ENCODE results near the gene ATG7. TPM values are rescaled to one million over a fixed set of nuclear protein-coding genes. Genes with fewer than 3 reads are reported as not detected.

The ATG7 gene
- total RNA-seq, 1 experiment from 2014 or later = 36.0 TPM

DNA sequence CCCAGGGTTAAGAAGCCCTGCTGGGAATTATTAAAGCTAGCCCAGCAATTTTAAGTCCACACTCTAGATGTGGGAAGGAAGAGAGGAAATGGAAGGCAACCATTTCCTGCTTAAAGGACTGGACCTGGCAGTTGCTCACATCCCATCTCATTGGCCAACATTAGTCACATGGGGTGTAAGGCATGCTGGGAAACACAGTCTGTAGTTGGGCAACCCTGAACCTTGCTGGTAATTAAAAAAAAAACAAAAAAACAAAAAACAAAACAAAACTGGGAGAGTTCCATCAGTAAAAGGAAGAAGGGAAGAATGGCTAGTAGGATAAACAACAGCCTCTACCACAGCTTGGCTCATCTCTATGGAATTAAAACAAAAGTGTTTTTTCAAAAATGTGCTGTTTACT lies 235.5 kb downstream of the ATG7 start:
- TF ChIP-seq POLR2AphosphoS5 (IDR thresholded peaks at IDR 0.05; ENCODE audit: low read depth, low read length) (no peak), TCF7L2 (IDR thresholded peaks at IDR 0.05; ENCODE audit: low read depth, low read length) (no peak), SIN3A (IDR thresholded peaks at IDR 0.05; ENCODE audit: borderline replicate concordance, insufficient read depth, low read depth, low read length) (no peak)
- TF ChIP-seq, protein P1, sequence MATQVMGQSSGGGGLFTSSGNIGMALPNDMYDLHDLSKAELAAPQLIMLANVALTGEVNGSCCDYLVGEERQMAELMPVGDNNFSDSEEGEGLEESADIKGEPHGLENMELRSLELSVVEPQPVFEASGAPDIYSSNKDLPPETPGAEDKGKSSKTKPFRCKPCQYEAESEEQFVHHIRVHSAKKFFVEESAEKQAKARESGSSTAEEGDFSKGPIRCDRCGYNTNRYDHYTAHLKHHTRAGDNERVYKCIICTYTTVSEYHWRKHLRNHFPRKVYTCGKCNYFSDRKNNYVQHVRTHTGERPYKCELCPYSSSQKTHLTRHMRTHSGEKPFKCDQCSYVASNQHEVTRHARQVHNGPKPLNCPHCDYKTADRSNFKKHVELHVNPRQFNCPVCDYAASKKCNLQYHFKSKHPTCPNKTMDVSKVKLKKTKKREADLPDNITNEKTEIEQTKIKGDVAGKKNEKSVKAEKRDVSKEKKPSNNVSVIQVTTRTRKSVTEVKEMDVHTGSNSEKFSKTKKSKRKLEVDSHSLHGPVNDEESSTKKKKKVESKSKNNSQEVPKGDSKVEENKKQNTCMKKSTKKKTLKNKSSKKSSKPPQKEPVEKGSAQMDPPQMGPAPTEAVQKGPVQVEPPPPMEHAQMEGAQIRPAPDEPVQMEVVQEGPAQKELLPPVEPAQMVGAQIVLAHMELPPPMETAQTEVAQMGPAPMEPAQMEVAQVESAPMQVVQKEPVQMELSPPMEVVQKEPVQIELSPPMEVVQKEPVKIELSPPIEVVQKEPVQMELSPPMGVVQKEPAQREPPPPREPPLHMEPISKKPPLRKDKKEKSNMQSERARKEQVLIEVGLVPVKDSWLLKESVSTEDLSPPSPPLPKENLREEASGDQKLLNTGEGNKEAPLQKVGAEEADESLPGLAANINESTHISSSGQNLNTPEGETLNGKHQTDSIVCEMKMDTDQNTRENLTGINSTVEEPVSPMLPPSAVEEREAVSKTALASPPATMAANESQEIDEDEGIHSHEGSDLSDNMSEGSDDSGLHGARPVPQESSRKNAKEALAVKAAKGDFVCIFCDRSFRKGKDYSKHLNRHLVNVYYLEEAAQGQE (IDR thresholded peaks at IDR 0.05; ENCODE audit: insufficient read depth in 1 of 2, low read depth in 2 of 2, low read length in 1 of 2) = no peak
- TF ChIP-seq, protein P2, sequence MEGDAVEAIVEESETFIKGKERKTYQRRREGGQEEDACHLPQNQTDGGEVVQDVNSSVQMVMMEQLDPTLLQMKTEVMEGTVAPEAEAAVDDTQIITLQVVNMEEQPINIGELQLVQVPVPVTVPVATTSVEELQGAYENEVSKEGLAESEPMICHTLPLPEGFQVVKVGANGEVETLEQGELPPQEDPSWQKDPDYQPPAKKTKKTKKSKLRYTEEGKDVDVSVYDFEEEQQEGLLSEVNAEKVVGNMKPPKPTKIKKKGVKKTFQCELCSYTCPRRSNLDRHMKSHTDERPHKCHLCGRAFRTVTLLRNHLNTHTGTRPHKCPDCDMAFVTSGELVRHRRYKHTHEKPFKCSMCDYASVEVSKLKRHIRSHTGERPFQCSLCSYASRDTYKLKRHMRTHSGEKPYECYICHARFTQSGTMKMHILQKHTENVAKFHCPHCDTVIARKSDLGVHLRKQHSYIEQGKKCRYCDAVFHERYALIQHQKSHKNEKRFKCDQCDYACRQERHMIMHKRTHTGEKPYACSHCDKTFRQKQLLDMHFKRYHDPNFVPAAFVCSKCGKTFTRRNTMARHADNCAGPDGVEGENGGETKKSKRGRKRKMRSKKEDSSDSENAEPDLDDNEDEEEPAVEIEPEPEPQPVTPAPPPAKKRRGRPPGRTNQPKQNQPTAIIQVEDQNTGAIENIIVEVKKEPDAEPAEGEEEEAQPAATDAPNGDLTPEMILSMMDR (IDR thresholded peaks at IDR 0.05) = no peak
- DNase-seq (ENCODE audit: low read depth, low spot score) (no peak), ATAC-seq (no peak)
- Histone ChIP-seq H3K4me1 (ENCODE audit: control insufficient read depth, insufficient read depth, low read length) (peaks cover 26% of the 10 kb centered on the region), H3K4me3 (ENCODE audit: low read depth in 2 of 2, low read length in 2 of 2) (no peak overlapping the region), H3K27ac (ENCODE audit: low read length) (peak overlapping the region; percentile 82), H3K9me3 (ENCODE audit: control insufficient read depth, insufficient read depth, low read depth, low read length) (no peaks in the 10 kb centered on the region), H3K36me3 (ENCODE audit: control insufficient read depth, insufficient read depth, low read length) (no peaks in the 10 kb centered on the region), H3K27me3 (ENCODE audit: control insufficient read depth, insufficient read depth, low read length) (no peaks in the 10 kb centered on the region)
- ChIA-PET POLR2A (interaction anchor here (0.6 to 0.7 kb wide), 3 partner anchors 45 to 101 kb away, joined by 3 to 6 read pairs (median 4); no protein-coding TSS in a partner anchor), CTCF (interaction anchor here (0.6 to 0.8 kb wide), 2 partner anchors 9 to 128 kb away, joined by 3 read pairs; no protein-coding TSS in a partner anchor)
- intact Hi-C loops (cut with micrococcal nuclease; ENCODE audit: unreplicated experiment) (no loop called here), in situ Hi-C loops (cut with HindIII; ENCODE audit: low pct_unique_long_range_greater_than_20kb, low sequenced_read_pairs) (no loop called here)
- BruUV-seq (replicated peaks) = no TSS peak

DNA sequence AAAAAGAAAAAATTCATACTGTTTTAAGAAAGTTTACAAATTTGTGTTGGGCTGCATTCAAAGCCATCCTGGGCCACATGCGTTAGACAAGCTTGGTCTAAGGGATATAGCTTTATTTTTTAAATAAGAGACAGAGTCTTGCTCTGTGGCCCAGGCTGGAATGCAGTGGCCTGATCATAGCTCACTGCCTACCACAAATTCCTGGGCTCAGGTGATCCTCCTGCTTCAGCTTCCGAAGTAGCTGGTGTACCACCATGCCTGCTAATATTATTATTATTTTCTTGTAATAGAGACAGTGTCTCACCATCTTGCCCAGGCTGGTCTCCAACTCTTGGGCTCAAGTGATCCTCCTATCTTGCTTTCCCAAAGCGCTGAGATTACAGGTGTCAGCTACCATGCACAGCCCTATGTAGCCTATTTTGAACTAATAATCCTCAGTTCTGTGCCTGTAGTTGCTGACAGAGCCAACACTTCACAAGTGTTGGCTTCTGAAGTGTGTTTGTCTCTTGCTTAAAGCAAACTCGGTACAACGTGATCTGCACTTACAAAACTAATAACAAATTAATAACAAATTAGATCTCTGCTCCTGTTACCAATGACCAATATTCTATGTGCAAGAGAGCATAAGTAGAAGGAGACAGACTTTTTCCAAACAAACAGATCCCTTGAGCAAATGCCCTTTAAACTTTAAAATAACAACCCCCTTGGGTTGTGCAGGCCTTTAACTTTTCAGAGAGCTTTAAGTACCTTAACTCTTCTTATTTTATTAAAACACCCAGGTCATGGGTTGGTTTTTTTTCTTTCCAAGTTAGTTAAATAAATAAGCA lies 236.4 kb downstream of the ATG7 start:
- no TSS peak for BruUV-seq (replicated peaks)
- H3K27me3 ChIP-seq (ENCODE audit: control insufficient read depth, insufficient read depth, low read length) = no peaks in the 10 kb centered on the region
- peaks cover 26% of the 10 kb centered on the region for H3K4me1 ChIP-seq (ENCODE audit: control insufficient read depth, insufficient read depth, low read length)
- in situ Hi-C loops (cut with HindIII; ENCODE audit: low pct_unique_long_range_greater_than_20kb, low sequenced_read_pairs) (no loop called here), intact Hi-C loops (cut with micrococcal nuclease; ENCODE audit: unreplicated experiment) (no loop called here)
- DNase-seq (ENCODE audit: low read depth, low spot score) (no peak), ATAC-seq (peak; percentile 43)
- ChIA-PET POLR2A (interaction anchor here (0.6 to 1.1 kb wide), 6 partner anchors 31 to 101 kb away, joined by 3 to 6 read pairs (median 4); no protein-coding TSS in a partner anchor), CTCF (interaction anchor here (0.6 to 0.8 kb wide), 2 partner anchors 8 to 129 kb away, joined by 3 read pairs; no protein-coding TSS in a partner anchor)
- no peaks in the 10 kb centered on the region for H3K36me3 ChIP-seq (ENCODE audit: control insufficient read depth, insufficient read depth, low read length)
- no peaks in the 10 kb centered on the region for H3K9me3 ChIP-seq (ENCODE audit: control insufficient read depth, insufficient read depth, low read depth, low read length)
- H3K4me3 ChIP-seq (ENCODE audit: low read depth in 2 of 2, low read length in 2 of 2) = no peak overlapping the region
- no peak for TF ChIP-seq SIN3A (IDR thresholded peaks at IDR 0.05; ENCODE audit: borderline replicate concordance, insufficient read depth, low read depth, low read length)
- TF ChIP-seq, protein P2 (IDR thresholded peaks at IDR 0.05) = no peak
- TF ChIP-seq, protein P1 (IDR thresholded peaks at IDR 0.05; ENCODE audit: insufficient read depth in 1 of 2, low read depth in 2 of 2, low read length in 1 of 2) = no peak
- H3K27ac ChIP-seq (ENCODE audit: low read length) = peak overlapping the region; percentile 82
